Mesenchymal stem cell (in vitro differentiated cells and primary cell): ENCODE results near the gene CGREF1.

Experiments used
- DNase-seq: peaks from one replicate; pipeline ENCODE4 v3.0.0-alpha.2; 2013
- H2AFZ ChIP-seq: one replicate; pipeline ENCODE4 v1.6.1; 2013; ENCODE audit warnings: low read depth, mild to moderate bottlenecking, control low read depth, inconsistent platforms, low read length, moderate library complexity
- H2AK5ac ChIP-seq: 2 replicates; pipeline ENCODE4 v1.6.1; 2013; ENCODE audit warnings: low read length, moderate library complexity, mild to moderate bottlenecking, inconsistent platforms; ENCODE audit not compliant: severe bottlenecking
- H2BK120ac ChIP-seq: one replicate; pipeline ENCODE4 v1.6.1; 2013; ENCODE audit warnings: low read depth, mild to moderate bottlenecking, inconsistent platforms, low read length, moderate library complexity
- H2BK12ac ChIP-seq, 2 experiments: one replicate each; pipeline ENCODE4 v1.6.1; 2013; ENCODE audit warnings: inconsistent platforms in 2 of 2, low read length in 2 of 2, mild to moderate bottlenecking in 2 of 2, moderate library complexity in 2 of 2, control low read depth in 1 of 2
- H2BK15ac ChIP-seq: one replicate; pipeline ENCODE4 v1.6.1; 2013; ENCODE audit warnings: mild to moderate bottlenecking, low read depth, inconsistent platforms; ENCODE audit not compliant: poor library complexity, severe bottlenecking
- H2BK5ac ChIP-seq: 2 replicates; pipeline ENCODE4 v1.6.1; 2013; ENCODE audit warnings: low read depth, mild to moderate bottlenecking, low read length, control low read depth, inconsistent platforms; ENCODE audit not compliant: poor library complexity, severe bottlenecking
- H3K14ac ChIP-seq, 2 experiments: one replicate each; pipeline ENCODE4 v1.6.1; 2013; ENCODE audit warnings: inconsistent platforms in 2 of 2, low read length in 2 of 2, control low read depth in 1 of 2, mild to moderate bottlenecking in 1 of 2, moderate library complexity in 1 of 2
- H3K18ac ChIP-seq, 2 experiments: one replicate each; pipeline ENCODE4 v1.6.1; 2013; ENCODE audit warnings: inconsistent platforms in 2 of 2, low read length in 2 of 2, control low read depth in 1 of 2, low read depth in 1 of 2, mild to moderate bottlenecking in 1 of 2
- H3K23ac ChIP-seq, 2 experiments: one replicate each; pipeline ENCODE4 v1.6.1; 2013; ENCODE audit warnings: inconsistent platforms in 2 of 2, low read length in 2 of 2, mild to moderate bottlenecking in 2 of 2, moderate library complexity in 2 of 2, control low read depth in 1 of 2
- H3K27ac ChIP-seq: 2 replicates; pipeline ENCODE4 v1.5.1; 2013; ENCODE audit warnings: mild to moderate bottlenecking, moderate library complexity, low read length, control low read depth, inconsistent platforms; ENCODE audit not compliant: poor library complexity, severe bottlenecking
- H3K27me3 ChIP-seq, 2 experiments: 2 replicates each; pipeline versions ENCODE4 v1.6.1 to v1.7.0; 2013; ENCODE audit warnings: low read length in 2 of 2, mild to moderate bottlenecking in 2 of 2, moderate library complexity in 2 of 2, control low read depth in 1 of 2, inconsistent platforms in 1 of 2; ENCODE audit not compliant: control insufficient read depth in 1 of 2, insufficient read depth in 1 of 2
- H3K36me3 ChIP-seq, 2 experiments: 2 replicates each; pipeline versions ENCODE4 v1.6.1 to v1.7.0; 2013; ENCODE audit warnings: low read length in 2 of 2, control low read depth in 1 of 2, inconsistent platforms in 1 of 2, low read depth in 1 of 2, mild to moderate bottlenecking in 1 of 2; ENCODE audit not compliant: insufficient read depth in 2 of 2, control insufficient read depth in 1 of 2
- H3K4ac ChIP-seq, 2 experiments: one replicate each; pipeline ENCODE4 v1.6.1; 2013; ENCODE audit warnings: inconsistent platforms in 2 of 2, low read length in 2 of 2, mild to moderate bottlenecking in 2 of 2, moderate library complexity in 2 of 2, control low read depth in 1 of 2, low read depth in 1 of 2
- H3K4me1 ChIP-seq: 2 replicates; pipeline ENCODE4 v1.6.1; 2013; ENCODE audit warnings: low read depth, low read length, control low read depth; ENCODE audit not compliant: control insufficient read depth, insufficient read depth
- H3K4me2 ChIP-seq: 2 replicates; pipeline ENCODE4 v1.6.1; 2013; ENCODE audit warnings: low read length, mild to moderate bottlenecking, inconsistent platforms; ENCODE audit not compliant: poor library complexity, severe bottlenecking
- H3K4me3 ChIP-seq, 2 experiments: 2 replicates each; pipeline versions ENCODE4 v1.5.1 to v1.7.0; 2013; ENCODE audit warnings: low read length in 2 of 2, mild to moderate bottlenecking in 2 of 2, control low read depth in 1 of 2, low read depth in 1 of 2; ENCODE audit not compliant: insufficient read depth in 1 of 2
- H3K79me1 ChIP-seq: replicated peaks from 2 replicates; pipeline ENCODE4 v1.6.1; 2013; ENCODE audit warnings: mild to moderate bottlenecking, control low read depth, low read length, inconsistent platforms; ENCODE audit not compliant: poor library complexity, severe bottlenecking
- H3K9ac ChIP-seq: 2 replicates; pipeline ENCODE4 v1.7.0; 2013; ENCODE audit warnings: mild to moderate bottlenecking, low read length, moderate library complexity
- H3K9me3 ChIP-seq: 2 replicates; pipeline ENCODE4 v1.7.0; 2013; ENCODE audit warnings: mild to moderate bottlenecking, low read length; ENCODE audit not compliant: control insufficient read depth
- H4K8ac ChIP-seq: one replicate; pipeline ENCODE4 v1.6.1; 2013; ENCODE audit warnings: inconsistent platforms, mild to moderate bottlenecking, low read length, moderate library complexity
- H4K91ac ChIP-seq: one replicate; pipeline ENCODE4 v1.6.1; 2013; ENCODE audit warnings: mild to moderate bottlenecking, low read length, inconsistent platforms
- WGBS: methylation state at CpG from one replicate; pipeline ENCODE4 v1.1.7; 2013; ENCODE audit warnings: mixed read lengths; 5-methylcytosine and 5-hydroxymethylcytosine counted together

CGREF1 gene

GRCh38 chr2:27072920-27073319, 46.0 kb downstream of the CGREF1 start:
- no peak overlapping the region for H2BK5ac ChIP-seq
- peak overlapping the region; percentile 96 to 99 for H3K18ac ChIP-seq
- no peaks in the 10 kb centered on the region for H3K27me3 ChIP-seq
- peaks cover 19 to 27% of the 10 kb centered on the region in 2 experiments for H3K36me3 ChIP-seq
- no peak overlapping the region for H2BK15ac ChIP-seq
- H2BK120ac ChIP-seq, result peak overlapping the region; percentile 64
- H4K8ac ChIP-seq, result peak overlapping the region; percentile 98
- H3K4ac ChIP-seq, result peak overlapping the region in 1 of 2 experiments; percentile 100
- peaks cover 28% of the 10 kb centered on the region for H3K4me1 ChIP-seq
- no peak overlapping the region for H3K14ac ChIP-seq
- peak overlapping the region; percentile 99 for H4K91ac ChIP-seq
- no peak overlapping the region for H3K9ac ChIP-seq
- H2BK12ac ChIP-seq, result peak overlapping the region in 1 of 2 experiments; percentile 17
- H3K23ac ChIP-seq, result no peak overlapping the region
- H3K79me1 ChIP-seq, result peaks cover 10% of the 10 kb centered on the region
- peak overlapping the region; percentile 6 for H2AK5ac ChIP-seq
- no peak overlapping the region for H2AFZ ChIP-seq
- H3K4me2 ChIP-seq, result no peak overlapping the region
- peak; percentile 32 for DNase-seq
- H3K4me3 ChIP-seq, result no peak overlapping the region
- peak overlapping the region; percentile 68 for H3K27ac ChIP-seq
- 70% methylated on average over 5 of the region's 5 CpGs for WGBS
- no peaks in the 10 kb centered on the region for H3K9me3 ChIP-seq

- H4K8ac ChIP-seq, result peak overlapping the region; percentile 98
- H2BK12ac ChIP-seq, result peak overlapping the region; percentile 34 to 82
- H2BK15ac ChIP-seq, result peak overlapping the region; percentile 99
- H2BK120ac ChIP-seq, result peak overlapping the region; percentile 92
- H3K27me3 ChIP-seq, result no peaks in the 10 kb centered on the region
- peak overlapping the region; percentile 90 for H3K4me2 ChIP-seq
- H3K36me3 ChIP-seq, result peaks cover 23 to 34% of the 10 kb centered on the region in 2 experiments
- H4K91ac ChIP-seq, result peak overlapping the region; percentile 99
- H3K79me1 ChIP-seq, result peaks cover 11% of the 10 kb centered on the region
- peak; percentile 85 for DNase-seq
- H3K4ac ChIP-seq, result peak overlapping the region; percentile 98 to 100
- H2AK5ac ChIP-seq, result peak overlapping the region; percentile 68
- 4% methylated on average over 16 of the region's 34 CpGs for WGBS
- peak overlapping the region; percentile 56 for H2AFZ ChIP-seq
- peak overlapping the region; percentile 77 for H2BK5ac ChIP-seq
- H3K23ac ChIP-seq, result peak overlapping the region in 1 of 2 experiments; percentile 67
- peak overlapping the region; percentile 96 to 99 for H3K18ac ChIP-seq
- H3K27ac ChIP-seq, result peak overlapping the region; percentile 68
- peak overlapping the region; percentile 84 for H3K9ac ChIP-seq
- H3K9me3 ChIP-seq, result no peaks in the 10 kb centered on the region
- peak overlapping the region in 1 of 2 experiments; percentile 93 for H3K14ac ChIP-seq
- H3K4me1 ChIP-seq, result peaks cover 28% of the 10 kb centered on the region
- peak overlapping the region; percentile 79 to 80 for H3K4me3 ChIP-seq
These were observed 46.7 kb downstream of the CGREF1 start for GRCh38 chr2:27071990-27072830.

- DNase-seq, result peak; percentile 94
- WGBS, result 0% methylated on average over 54 of the region's 86 CpGs
- Histone ChIP-seq H3K4me1 (peaks cover 28% of the 10 kb centered on the region), H2AK5ac (peak within 1 kb of the TSS; percentile 75), H3K27me3 (no peaks in the 10 kb centered on the region), H3K9ac (peak within 1 kb of the TSS; percentile 99), H3K4me3 (peak within 1 kb of the TSS; percentile 89 to 100), H3K4me2 (peak within 1 kb of the TSS; percentile 90), H3K79me1 (peaks cover 12% of the 10 kb centered on the region), H3K14ac (peak within 1 kb of the TSS in 1 of 2 experiments; percentile 93), H2BK120ac (peak within 1 kb of the TSS; percentile 92), H3K4ac (peak within 1 kb of the TSS; percentile 98 to 100), H3K27ac (peak within 1 kb of the TSS; percentile 68), H3K36me3 (peaks cover 30 to 37% of the 10 kb centered on the region in 2 experiments), H3K23ac (peak within 1 kb of the TSS in 1 of 2 experiments; percentile 100), H4K91ac (peak within 1 kb of the TSS; percentile 99), H3K9me3 (no peaks in the 10 kb centered on the region), H2BK15ac (peak within 1 kb of the TSS; percentile 99), H4K8ac (peak within 1 kb of the TSS; percentile 98), H2AFZ (peak within 1 kb of the TSS; percentile 56), H2BK5ac (peak within 1 kb of the TSS; percentile 77), H3K18ac (peak within 1 kb of the TSS; percentile 96 to 99), H2BK12ac (peak within 1 kb of the TSS; percentile 40 to 90)
These were observed 47.5 kb downstream of the CGREF1 start, which contains the start of gene OST4 for GRCh38 chr2:27071277-27071989. Gene OST4 (minus strand): TSS chr2:27071654.
